GM18873 (cell line): Measurements from ENCODE around the gene LRP1B.

Experiments
- ATAC-seq: cut with Tn5 transposase; IDR thresholded peaks from one replicate; pipeline ENCODE4 v1.9.1; 2021; ENCODE audit warnings: mild to moderate bottlenecking, moderate library complexity, moderate number of reproducible peaks; ENCODE audit not compliant: unreplicated experiment, low FRiP score

Gene LRP1B

DNA sequence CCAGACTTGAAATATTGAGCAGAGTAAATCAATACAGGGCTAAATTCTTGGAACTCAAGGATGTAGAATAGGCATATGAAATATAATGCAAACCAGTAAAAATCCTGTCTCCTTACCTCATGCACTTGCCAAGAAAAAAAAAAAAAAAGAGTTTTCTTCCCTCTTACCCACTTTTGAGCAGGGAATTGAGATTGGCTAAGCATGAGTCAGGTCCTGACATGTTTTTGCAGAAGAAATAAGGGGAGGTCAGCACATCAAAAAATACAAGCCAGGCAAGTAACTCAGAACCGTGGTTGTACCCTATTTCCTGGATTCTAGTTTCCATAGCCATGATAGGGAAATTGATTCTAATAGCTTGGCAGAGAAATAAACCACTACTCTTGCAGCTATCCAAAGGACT lies 1526.7 kb downstream of the LRP1B start:
- ATAC-seq, result no peak

DNA sequence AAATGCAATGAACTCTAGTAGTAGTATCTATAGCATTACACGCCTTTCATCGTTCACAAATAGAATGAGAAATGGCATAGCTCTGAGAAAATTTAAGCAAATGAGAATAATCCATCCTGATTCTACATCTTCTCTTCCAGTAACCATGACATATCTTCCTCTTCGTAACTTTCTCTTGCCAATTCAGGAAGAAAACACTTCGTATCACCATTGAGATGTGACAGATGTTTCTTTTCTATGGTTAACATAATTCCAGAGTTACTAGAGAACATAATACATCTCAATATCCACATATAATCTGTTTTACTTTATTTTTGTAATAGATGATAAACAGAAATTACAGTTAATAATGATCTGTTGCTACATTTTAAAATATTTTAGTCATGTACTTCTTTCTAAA lies 1527.4 kb downstream of the LRP1B start:
- ATAC-seq, result no peak

DNA sequence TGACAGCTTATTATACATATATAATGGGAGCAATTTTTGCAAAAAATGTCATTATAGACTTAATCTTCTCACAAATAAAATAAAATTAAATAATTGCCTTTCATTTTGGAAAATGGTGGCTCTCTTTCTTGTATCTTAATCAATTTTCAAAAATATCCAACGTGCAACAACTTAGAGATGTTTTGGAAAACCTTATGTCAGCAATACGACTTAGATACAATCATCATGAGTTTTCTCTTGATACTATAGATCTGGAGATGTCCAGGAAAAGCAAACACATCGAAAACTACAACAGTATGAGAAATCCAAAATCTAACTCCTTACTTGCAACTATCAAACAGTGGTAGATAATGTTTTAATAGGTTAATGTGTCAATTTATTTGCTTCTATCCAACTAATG lies 1529.0 kb downstream of the LRP1B start:
- ATAC-seq, result no peak

DNA sequence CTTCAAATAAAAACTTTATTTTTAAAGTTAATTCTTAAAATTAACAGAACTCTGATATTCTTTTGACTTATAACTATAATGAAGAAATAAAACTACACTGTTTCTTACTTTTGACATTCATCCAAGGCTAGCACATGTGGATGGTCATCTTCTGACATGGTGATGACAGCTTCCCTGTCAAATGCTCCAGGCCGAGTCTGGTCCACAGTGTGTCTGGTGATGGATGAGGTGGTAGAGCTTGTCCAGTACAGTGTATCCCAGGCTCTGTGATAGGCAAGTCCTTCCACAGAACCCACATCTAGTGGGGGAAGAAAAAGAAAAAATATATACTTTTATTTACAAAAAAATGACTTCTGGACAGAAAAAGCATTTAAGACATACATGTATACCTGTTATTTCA lies 1529.5 kb downstream of the LRP1B start:
- ATAC-seq, result no peak

DNA sequence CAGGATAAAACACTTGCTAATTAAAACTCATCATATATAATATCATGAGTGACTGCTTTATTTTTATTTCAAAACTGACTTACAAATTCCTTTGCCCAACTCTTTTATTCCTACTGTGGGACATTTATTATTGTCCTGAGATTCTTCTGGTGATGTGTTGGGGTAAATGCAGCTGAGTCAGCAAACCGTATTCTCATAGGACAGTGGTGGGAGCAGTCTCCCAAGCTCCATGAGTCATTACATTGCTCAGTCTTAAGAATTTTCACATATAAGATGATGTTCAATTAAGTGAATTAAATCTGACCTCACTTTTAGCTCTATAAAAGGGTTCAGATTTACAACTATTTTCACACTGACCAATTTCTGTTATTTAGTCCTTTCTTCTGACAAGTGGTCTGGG lies 1530.7 kb downstream of the LRP1B start:
- ATAC-seq, result no peak

DNA sequence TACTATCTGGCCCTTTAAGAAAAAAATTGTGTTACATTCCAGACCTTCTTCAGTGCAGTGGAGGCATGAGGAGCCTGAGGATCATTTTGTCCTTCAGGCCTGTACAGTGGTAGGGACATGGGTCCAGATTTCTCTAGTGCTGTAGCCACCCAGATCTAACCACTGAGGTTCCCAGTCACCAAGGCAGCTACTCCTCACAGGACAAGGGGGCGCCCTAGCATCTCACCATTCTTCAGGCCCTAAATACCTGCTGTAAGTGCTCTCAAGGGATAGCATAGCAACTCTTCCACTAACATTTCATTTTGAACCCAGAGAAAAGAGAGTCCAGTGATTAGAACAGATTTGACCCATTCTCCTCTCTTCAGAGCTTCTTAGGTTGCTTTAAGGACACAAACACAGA lies 1533.0 kb downstream of the LRP1B start:
- no peak for ATAC-seq

DNA sequence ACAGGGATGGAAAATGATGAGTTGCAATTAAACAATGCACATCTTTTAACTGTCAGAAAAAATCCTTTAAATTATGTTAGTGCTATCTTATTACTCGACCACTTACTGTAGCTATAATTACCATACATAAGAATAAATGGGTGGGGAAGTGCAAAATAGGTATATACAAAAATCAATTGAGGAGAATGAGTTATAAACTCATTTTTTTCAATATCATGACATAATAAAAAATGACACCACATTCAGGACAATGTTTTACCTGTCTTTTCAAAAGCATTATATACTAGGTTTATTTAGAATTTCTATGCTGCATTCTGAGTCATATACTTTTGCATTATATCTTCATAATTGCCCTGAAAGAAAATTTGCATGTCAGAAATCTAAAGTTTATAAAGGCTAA lies 1533.6 kb downstream of the LRP1B start:
- no peak for ATAC-seq

DNA sequence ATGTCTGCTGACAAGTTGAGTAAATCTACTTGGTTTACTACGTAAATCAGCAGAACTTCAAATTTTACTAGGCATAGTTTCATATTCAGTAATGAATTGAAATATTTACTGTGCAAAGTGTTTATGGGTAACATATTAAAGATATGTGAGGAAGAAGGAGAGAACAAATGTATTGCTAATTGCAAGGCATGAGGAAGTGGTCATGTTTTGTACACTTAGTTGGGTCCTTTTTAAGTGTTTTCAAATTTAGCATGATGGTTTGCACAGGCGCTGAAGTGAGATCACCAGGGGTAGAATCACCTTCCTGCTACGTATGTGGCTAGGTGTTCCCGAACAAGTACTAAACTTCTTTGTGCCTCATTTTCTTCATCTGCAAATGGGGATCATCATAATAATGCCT lies 1534.4 kb downstream of the LRP1B start:
- ATAC-seq, result no peak

DNA sequence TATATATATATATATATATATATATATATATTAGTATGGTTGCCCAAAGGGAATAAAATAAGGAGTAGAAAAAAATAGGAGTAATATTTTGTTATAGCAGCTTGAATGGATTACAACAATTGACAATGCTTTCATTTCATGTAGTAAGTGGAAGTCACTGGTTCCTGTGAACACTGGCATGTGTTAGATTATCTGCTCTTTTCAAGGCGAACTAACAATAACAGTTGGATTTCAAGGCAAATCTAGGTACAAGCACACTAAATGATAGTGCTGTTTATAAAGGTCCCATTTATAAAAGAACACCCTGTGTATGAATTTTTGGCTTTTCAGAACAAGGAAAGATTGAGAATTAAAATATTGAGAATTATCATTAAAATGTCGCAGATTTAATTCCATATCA lies 1535.7 kb downstream of the LRP1B start:
- no peak for ATAC-seq

DNA sequence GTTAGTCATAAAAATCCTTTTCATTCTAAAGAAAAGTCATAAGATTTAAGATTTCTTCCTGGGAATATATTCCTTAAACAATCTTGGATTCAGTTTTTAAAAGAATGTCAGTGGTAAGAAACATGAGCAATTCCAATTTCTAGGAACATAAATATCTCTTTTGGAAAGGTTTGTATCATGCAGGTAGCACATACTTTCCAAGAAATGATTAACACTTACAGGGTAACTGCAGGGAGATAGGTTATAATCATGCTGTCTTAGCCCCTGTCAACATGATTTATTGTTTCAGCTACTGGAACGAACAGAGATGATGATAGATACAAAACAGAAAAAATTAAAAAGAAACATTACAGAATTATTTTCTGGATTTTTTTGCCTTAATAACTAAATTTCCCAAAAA lies 1537.7 kb downstream of the LRP1B start:
- no peak for ATAC-seq

DNA sequence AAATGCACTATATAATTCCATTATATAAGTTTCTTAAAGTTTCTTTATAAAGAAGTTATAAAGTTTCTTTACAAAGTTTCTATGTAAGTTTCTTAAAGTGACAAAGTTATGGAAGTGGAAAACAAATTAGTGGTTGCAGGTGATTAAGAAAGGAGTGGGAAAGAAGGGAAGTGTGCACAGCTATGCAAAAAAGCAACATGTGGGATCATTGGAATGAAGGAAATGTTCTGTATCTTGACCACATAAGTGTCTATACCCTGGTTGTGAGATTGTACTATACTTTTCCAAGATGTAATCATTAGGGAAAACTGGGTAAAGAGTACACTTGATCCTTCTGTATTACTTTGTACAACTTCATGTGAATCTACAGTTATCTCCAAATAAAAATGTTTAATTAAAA lies 1541.1 kb downstream of the LRP1B start:
- ATAC-seq, result no peak

DNA sequence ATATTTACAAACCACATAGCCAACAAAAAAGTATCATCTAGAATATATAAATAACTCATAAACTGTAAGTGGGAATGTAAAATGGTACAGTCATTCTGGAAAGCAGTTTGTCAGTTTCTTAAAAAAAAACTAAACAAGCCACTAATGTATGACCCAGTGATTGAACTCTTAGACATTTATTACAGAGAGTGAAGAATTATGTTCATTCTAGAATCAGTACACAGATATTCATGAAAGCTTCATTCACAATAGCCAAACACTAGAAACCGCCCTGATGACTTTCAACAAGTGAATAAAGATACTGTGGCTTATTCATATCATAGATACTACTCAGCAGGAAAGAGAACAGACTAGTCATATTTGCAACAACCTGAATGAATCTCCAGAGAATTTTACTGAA lies 1541.5 kb downstream of the LRP1B start:
- no peak for ATAC-seq

DNA sequence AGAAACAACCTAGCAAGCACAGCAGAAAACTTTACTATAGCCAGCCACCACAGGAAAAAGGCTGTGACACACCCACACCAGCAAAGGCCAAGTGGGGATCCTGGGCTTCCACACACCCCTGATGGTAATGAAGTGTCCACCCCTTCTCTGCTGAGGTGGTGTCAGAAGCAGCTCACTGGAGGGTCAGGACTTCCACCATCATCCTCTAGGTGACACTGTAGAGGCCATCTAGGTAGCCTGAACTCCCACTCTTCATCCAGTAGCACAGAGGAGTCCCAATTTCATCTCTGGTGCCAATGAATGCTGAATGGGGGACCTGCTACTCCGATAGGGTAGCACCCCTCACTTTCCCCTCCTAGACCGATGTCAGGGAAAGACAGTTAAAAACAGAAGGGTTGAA lies 1544.4 kb downstream of the LRP1B start:
- no peak for ATAC-seq

DNA sequence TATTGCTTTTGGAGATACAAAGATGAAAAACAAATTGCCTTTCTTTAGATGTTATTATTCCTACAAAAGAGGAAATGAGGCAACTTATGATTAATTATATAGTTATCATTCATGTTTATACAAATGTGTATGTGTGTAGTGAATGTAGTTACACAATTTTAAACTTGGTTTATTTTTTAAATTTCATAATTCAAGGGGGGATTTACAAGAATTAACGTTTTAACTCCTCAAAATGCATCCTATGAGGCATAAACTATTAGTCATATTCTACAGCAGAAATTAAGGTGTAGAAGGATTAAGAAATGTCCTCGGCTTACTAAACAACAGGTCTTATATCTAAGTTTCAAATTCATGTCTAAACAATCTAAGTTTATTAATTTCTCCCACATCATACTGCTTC lies 1545.8 kb downstream of the LRP1B start:
- no peak for ATAC-seq

DNA sequence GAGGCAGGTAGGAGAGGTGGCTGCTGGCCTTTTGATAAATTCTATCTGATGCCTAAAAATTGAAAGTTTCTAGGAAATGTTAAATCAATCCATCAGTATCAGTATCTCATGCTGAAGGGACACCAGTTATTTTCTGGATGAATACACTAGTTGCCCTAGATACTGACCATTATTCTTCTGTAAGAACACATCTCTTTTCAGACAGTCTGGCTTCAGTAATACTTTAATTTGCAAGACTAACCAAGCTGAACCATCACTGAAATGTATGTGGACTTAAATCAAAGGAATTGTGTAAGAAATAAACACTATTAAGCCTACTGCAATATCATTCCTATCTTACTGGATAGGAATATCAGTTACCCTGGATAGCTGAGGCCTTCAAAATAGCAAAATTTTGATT lies 1546.3 kb downstream of the LRP1B start:
- ATAC-seq, result no peak

DNA sequence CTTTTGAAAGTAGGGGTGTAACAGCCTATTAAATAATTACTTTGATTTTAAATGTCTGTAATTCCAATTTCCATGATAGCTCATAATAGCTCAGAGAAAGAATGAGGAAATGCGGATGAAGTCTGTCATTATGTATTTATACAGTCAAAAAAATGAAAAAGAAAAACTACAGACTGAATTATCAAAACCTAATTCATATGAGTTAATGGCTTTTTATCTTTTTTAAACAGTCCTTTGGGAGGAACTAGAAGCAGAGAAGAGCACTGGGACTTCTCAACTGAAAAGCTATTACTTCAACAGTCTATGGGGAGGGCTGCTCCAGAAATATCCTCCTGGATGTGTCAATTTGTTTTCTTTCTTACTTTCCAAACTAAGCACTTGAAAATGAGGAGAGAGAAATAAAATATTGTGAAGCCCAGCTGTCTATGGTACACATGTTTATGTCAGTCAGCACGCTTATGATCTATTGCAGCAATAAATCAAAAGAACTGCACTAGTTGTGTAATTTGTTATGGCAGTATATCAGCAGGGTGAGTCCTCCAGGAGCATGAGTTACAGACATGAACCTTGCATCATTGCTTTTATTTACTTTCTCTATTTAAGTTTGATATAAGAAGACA lies 1550.2 kb downstream of the LRP1B start:
- no peak for ATAC-seq

DNA sequence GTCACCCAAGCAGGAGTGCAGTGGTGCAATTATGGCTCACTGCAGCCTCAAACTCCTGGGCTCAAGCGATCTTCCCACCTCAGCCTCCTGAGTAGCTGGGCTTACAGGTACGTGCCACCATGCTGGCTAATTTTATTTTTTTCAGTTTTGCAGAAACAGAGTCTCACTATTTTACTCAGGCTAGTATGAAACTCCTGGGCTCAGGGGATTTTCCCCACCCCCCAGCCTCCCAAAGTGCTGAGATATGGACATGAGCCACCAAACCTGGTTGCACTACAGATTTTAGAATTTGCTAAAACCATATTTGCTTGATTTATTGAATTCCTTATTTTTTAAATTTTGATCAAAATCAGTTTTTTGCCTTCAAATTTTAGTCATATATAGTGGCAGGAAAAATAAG lies 1553.4 kb downstream of the LRP1B start:
- ATAC-seq, result no peak

DNA sequence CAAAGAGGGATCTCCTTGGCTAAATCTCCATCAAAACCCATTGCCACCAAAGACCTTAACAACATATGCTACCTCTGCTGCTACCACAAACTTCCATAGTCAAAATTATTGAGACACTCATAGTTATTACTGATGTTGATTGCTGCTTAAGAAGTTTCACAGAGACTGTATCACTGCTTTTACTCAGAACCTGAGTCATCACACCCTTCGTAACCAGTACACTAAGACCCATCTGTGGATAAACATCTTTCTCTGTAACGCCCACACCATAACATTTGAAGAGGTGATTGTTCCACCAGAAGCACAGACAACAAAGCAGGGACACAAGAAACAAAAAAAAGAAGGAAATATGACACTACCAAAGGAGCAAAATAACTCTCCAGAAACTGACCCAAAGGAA lies 1563.1 kb downstream of the LRP1B start:
- no peak for ATAC-seq

DNA sequence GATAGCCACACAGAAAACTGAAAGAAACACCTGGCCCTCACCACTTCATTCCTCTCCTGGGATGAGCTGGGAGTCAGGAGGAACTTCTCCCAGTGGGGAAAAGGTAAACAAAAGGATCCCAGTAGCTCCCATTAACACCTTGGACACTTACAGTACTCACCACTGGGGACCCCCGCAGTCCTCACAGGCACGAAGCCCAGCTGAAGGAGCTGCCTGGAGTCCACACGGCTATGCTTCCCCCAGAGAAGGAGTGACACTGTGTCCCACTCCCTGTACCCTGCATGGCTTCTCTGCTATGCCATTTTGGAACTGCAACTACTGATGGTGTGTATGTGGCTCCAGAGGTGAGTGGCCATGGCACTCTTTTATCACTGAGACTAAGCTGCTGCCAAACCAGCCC lies 1565.1 kb downstream of the LRP1B start:
- ATAC-seq, result no peak

DNA sequence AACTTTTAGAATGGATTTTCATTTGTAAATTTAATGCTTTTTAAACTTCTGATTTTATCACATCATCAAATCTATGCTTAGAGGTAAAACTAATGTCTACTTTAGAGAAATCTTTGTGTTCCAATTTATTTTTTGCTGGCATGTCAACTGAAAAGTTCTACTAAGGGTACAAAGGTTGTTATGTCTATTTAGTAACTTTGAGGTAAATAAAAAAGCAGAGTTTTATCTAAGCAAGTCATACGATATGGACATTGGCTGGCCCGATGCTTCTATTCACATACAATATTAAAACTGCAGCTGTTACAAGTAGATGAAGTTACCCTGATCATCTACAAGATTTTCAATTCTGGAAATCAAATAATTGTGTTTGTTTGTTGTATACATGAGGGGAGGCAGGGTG lies 1575.1 kb downstream of the LRP1B start:
- no peak for ATAC-seq

DNA sequence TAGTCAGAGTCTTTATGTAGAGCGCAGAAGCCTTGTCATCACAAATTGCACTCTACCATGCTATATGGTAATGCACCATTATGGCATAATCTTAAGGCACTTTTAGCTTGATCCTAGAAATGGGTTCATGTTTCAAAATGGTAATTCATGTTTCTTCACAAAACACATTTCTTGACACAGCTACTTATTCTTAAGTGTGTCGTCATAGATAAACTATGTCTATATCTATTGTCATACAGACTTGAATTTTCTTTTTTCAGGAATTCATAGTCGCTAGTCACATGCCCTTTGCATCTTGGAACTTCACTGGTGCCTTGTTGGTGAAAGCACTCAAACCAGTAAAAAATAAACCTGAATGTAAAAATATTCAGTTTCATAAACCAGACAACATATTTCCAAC lies 1578.2 kb downstream of the LRP1B start:
- ATAC-seq, result no peak

DNA sequence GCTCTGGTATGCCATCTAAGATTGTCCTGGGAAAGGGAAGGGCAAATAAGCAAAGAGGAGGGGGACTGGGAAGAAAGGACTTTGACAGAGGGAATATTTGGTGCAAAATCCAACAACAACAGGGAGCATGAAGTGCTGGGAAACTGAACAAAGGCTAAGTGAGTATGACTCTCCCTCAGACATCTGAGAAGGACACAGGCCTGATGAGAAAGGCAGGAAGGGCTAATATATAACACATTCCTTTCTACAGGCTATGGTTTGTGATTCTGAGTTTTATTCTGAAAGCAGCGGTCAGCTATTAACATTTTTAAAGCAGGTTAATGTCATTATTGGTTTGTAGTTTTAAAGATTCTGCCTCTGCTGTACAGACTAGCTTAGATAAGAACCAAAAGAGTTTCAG lies 1579.5 kb downstream of the LRP1B start:
- no peak for ATAC-seq

DNA sequence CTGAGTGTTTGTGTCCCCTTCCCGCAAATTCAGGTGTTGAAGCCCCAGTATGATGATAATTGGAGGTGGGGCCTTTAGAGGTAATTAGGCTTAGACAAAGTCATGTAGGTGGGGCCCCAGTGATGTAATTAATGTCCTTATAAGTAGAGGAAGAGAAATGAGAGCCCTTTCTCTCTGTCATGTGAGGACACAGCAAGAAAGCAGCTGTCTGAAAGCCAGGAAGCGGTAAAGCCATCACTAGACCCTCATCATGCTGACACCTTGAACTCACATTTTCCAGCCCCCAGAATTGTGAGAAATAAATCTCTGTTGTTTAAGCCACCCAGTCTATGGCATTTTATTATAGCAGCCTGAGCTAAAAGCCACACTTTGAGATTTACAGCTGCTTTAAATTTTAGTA lies 1580.0 kb downstream of the LRP1B start:
- no peak for ATAC-seq
